Spinal cord (tissue), 10 donors: ENCODE data around the gene PRKAB2. TPM values are rescaled to one million over a fixed set of nuclear protein-coding genes. Genes with fewer than 3 reads are reported as not detected.

Experiments
- DNase-seq, 6 donors: peaks; one replicate each; pipeline versions ENCODE4 v3.0.0 to v3.0.0-alpha.2; 2013 to 2015; ENCODE audit warnings: low spot score in 6 of 6, low read depth in 4 of 6
- H3K27ac ChIP-seq: one replicate; pipeline ENCODE4 v1.5.1; 2013; ENCODE audit warnings: low read depth, low read length, control low read depth
- H3K27me3 ChIP-seq: one replicate; pipeline ENCODE4 v1.6.1; 2013; ENCODE audit warnings: low read length; ENCODE audit not compliant: control insufficient read depth, insufficient read depth
- H3K36me3 ChIP-seq: one replicate; pipeline ENCODE4 v1.6.1; 2013; ENCODE audit warnings: low read length; ENCODE audit not compliant: control insufficient read depth, insufficient read depth
- H3K4me1 ChIP-seq: one replicate; pipeline ENCODE4 v1.6.1; 2013; ENCODE audit warnings: low read length; ENCODE audit not compliant: control insufficient read depth, insufficient read depth
- H3K4me3 ChIP-seq: one replicate; pipeline ENCODE4 v1.5.1; 2013; ENCODE audit warnings: low read depth, low read length, control low read depth
- H3K9me3 ChIP-seq: one replicate; pipeline ENCODE4 v1.6.1; 2013; ENCODE audit warnings: low read length; ENCODE audit not compliant: control insufficient read depth, insufficient read depth
- WGBS: methylation state at CpG from one replicate; pipeline ENCODE4 v1.1.5; 2013; ENCODE audit warnings: missing lambda C conversion rate; ENCODE audit not compliant: insufficient coverage; 5-methylcytosine and 5-hydroxymethylcytosine counted together
- polyA plus RNA-seq, 2 donors: library from polyadenylated mRNA; unstranded; fragments of 120-200 nt; gene quantifications; one replicate each; pipeline ENCODE4 v1.2.1, GENCODE V29; 2013; ENCODE audit not compliant: insufficient read length in 2 of 2
- total RNA-seq, 2 donors: library from RNA; depleted of rRNA in 1 of 2; stranded (reverse); fragments of 120-200 nt in 1 of 2; fragments of >200 nt in 1 of 2; gene quantifications; one replicate each; pipeline versions ENCODE4 v1.2.3 to v1.2.4, GENCODE V29; 2013 to 2014
- donor health status: healthy.

Gene PRKAB2
- total and polyA plus RNA-seq, 4 donors = 22.8 to 33.9 (median 31.6) TPM

DNA sequence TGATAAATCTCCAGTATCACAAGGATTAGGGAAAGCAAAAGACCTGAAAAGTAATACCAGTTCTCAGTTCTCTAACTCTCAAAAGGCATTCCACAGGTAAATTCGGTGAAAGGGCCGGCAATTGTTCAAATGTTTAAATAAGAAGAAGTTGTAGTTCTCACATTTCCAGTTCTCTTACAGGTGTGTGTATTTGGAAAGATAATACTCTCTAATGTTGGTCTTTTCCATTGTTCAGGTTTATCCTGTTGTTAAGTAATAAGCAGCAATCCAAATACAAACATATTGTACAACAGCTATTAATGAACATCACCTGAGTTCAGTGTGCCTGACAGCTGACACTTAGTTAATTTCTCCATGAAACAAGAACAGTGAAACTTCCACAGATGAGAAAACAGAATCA, 13.2 kb upstream of the PRKAB2 start:
- WGBS = no CpG with 5 or more reads among the region's 2 CpGs
- no peak for DNase-seq
- Histone ChIP-seq H3K27ac (no peak overlapping the region), H3K4me3 (no peak overlapping the region), H3K9me3 (no peaks in the 10 kb centered on the region), H3K36me3 (no peaks in the 10 kb centered on the region), H3K4me1 (no peaks in the 10 kb centered on the region), H3K27me3 (no peaks in the 10 kb centered on the region)

DNA sequence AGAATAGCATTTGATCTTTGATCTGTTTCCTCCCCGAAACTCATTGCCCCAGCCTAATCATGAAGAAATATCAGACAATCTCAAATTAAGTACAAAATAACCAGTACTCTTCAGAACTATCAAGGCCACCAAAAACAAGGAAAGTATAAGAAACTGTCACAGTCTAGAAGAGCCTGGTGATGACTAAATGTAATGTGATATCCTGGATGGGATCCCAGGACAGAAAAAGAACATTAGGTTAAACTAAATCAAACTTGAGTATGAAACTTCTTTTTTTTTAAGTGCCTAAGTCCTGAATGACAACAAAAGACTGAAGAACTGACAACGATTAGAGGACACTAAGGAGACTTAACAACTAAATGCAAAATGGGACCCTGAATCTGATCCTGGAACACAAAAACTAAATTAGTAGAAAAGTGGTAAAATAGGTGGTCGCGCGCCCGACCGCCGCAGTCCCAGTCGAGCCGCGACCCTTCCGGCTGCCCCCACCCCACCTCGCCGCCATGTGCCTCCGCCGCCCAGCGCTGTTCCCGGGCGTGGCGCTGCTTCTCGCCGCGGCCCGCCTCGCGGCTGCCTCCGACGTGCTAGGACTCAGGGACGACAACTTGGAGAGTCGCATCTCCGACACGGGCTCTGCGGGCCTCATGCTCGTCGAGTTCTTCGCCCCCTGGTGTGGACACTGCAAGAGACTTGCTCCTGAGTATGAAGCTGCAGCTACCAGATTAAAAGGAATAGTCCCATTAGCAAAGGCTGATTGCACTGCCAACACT, 5.5 kb upstream of the PRKAB2 start:
- Histone ChIP-seq H3K27ac (no peak overlapping the region), H3K36me3 (no peaks in the 10 kb centered on the region), H3K9me3 (peaks cover 2% of the 10 kb centered on the region), H3K4me1 (peaks cover 5% of the 10 kb centered on the region), H3K4me3 (no peak overlapping the region), H3K27me3 (no peaks in the 10 kb centered on the region)
- WGBS = 8% methylated on average over 32 of the region's 36 CpGs
- no peak for DNase-seq

DNA sequence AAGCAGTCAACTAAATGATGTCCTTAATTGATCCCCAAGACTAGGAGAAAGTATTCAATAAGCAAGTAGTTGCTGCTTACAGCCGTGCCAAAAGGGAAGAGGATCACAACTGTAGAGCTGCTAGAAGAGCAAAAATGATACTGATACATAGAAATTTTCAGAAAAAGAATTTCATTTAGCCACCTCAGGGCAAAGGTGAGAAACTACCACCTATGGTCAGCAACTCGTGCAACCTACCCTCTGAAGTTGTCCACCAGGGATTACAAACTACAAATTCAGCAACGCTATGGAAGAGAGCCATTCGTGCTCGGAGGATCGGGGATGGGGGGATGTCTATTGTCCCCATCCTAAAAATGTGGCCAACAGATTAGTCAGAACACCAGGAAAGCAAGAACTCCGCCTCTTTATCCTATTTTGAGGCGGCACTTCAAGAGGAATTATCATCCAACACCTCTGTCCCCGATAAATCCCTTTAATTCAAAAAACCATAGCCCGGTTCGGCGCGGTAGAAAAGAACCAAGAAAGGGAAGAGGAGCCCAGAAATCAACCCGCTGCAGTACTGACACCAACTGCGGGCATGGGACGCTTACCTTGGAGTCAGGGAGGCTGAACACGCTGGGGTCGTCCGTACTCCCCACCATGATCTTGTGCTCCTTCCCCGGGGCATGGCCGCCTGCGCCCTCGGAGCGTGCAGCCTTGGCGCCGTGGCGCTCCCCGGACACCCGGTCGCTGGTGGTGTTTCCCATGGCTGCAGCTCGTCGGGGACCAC, 687 bp downstream of the PRKAB2 start:
- DNase-seq = peak in 4 of 6 donors; percentile 11 to 53 (median 32)
- Histone ChIP-seq H3K27me3 (no peaks in the 10 kb centered on the region), H3K4me1 (peaks cover 16% of the 10 kb centered on the region), H3K36me3 (no peaks in the 10 kb centered on the region), H3K9me3 (peaks cover 2% of the 10 kb centered on the region), H3K4me3 (peak overlapping the region; percentile 95), H3K27ac (peak overlapping the region; percentile 97)
- 0% methylated on average over 26 of the region's 32 CpGs for WGBS

DNA sequence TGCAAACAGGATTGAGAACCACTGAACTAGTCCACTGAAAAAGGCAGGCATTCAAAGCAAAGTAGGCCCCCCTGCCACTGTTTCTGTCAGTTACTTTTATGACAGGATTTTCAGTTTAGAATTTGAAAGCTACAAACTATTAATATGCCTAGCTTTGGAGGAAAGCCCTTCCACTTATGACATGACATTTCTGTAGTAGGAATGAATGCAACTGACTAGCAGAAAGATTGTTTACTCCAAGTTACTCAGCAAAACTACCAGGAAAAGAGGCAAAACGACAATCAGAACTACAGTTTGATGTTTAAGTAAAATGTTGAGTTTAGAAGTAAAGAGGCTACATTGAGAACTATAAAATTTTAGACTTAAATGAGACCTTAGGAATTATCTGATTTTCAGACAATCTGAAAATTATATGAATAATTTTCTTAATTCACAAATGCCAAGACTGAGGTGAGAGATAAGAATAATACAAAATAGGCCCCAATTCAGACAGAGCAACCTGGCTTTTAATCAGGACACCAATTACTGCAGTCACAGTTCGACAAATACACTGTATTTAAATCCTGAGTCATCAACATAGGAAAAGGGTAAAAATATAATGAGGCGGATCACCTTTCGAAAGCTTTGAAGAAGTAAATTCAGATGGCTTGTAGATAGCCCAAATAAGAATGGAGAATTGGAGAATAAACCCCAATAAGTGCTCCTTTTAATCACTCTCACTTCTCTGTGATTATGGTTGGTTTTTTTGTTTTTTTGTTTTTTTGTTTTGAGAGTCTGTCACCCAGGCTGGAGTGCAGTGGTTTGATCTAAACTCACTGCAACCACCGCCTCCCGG, 2.2 kb downstream of the PRKAB2 start:
- peaks cover 16% of the 10 kb centered on the region for H3K4me1 ChIP-seq
- H3K27ac ChIP-seq = no peak overlapping the region
- 75% methylated on average over 2 of the region's 6 CpGs for WGBS
- DNase-seq = no peak
- H3K36me3 ChIP-seq = peaks cover 10% of the 10 kb centered on the region
- H3K4me3 ChIP-seq = peak overlapping the region; percentile 5
- H3K9me3 ChIP-seq = no peaks in the 10 kb centered on the region
- no peaks in the 10 kb centered on the region for H3K27me3 ChIP-seq

DNA sequence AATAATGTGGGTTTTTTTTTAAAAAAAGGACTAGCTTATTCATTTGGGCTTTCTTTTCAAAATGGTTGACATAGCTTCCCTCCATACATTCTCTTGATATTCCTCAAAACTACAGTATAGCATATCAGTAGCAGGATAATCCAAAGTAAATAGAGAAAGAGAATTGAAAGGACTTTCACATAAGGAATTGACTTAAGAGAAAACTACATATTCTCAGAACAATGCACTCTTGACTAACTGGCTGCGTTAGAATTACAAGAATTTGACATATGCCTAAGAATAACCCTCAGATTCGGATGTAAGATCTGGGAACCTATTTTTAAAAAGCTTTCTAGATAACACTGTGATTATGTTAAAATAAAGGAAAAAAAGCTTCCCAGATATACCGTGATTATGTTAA, 3.1 kb downstream of the PRKAB2 start:
- Histone ChIP-seq H3K27ac (no peak overlapping the region), H3K4me1 (peaks cover 16% of the 10 kb centered on the region), H3K27me3 (no peaks in the 10 kb centered on the region), H3K9me3 (no peaks in the 10 kb centered on the region), H3K36me3 (peaks cover 13% of the 10 kb centered on the region), H3K4me3 (no peak overlapping the region)
- WGBS = no CpG with 5 or more reads among the region's 3 CpGs
- no peak for DNase-seq

DNA sequence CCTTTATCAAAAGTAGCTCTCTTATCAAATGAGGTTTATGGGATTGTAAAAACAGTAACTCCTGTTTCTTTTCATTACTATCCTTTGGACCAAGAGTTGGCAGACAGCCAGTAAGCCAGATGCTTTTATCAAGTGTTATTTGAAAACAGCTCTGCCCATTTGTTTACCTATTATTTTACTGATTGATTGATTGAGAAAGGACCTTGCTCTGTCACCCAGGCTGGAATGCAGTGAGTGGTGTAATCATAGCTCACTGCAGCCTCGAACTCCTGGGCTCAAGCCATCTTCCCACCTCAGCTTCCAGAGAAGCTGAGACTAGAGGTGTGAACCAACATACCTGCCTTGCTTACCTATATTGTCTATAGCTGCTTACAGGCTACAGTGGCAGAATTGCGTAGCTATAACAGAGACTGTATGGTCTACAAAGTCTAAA, 3.6 kb downstream of the PRKAB2 start:
- WGBS = 20% methylated on average over 1 of the region's 2 CpGs
- Histone ChIP-seq H3K4me1 (peaks cover 16% of the 10 kb centered on the region), H3K36me3 (peaks cover 13% of the 10 kb centered on the region), H3K9me3 (no peaks in the 10 kb centered on the region), H3K27ac (no peak overlapping the region), H3K27me3 (no peaks in the 10 kb centered on the region), H3K4me3 (no peak overlapping the region)
- peak in 2 of 6 donors; percentile 13 to 14 for DNase-seq

DNA sequence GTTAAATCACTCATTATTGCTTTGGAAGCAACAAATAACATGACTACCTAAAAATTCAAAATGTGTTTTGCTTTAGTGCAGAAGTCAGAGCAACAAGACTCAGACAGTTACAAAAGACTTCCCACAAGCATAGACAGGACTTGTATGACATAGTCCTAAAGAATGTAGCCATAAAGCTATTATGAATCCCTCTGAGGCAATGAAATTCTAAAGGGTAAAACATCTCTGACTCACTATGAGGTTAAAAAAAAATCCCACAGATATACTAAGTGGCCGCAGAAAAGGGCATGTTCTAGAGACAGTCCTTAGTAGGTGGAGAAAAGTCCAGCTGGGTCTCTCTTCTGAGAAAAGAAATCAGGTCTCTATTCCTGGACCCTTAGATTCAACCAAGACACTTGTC, 4.9 kb downstream of the PRKAB2 start:
- Histone ChIP-seq H3K27ac (no peak overlapping the region), H3K27me3 (no peaks in the 10 kb centered on the region), H3K9me3 (no peaks in the 10 kb centered on the region), H3K36me3 (peaks cover 13% of the 10 kb centered on the region), H3K4me1 (peaks cover 11% of the 10 kb centered on the region), H3K4me3 (no peak overlapping the region)
- DNase-seq = no peak
- no CpG with 5 or more reads among the region's 1 CpG for WGBS

DNA sequence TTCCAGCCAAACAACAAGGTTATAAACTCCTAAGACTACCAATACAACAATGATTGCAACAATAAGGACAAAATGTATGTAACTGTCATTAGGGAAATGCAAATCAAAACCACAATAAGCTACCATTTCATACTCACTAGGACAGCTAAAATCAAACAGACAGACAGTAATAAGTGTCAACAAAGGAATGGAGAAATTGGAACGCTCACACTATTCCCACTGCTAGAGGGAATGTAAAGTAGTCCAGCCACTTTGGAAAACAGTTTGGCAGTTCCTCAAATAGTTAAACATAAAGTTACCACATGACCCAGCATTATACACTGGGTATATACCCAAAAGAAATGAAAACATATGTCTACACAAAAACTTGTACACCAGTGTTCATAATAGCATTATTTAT, 9.3 kb downstream of the PRKAB2 start:
- Histone ChIP-seq H3K27me3 (no peaks in the 10 kb centered on the region), H3K4me1 (no peaks in the 10 kb centered on the region), H3K27ac (no peak overlapping the region), H3K36me3 (peaks cover 13% of the 10 kb centered on the region), H3K4me3 (no peak overlapping the region), H3K9me3 (no peaks in the 10 kb centered on the region)
- DNase-seq = no peak
- WGBS = no CpG with 5 or more reads among the region's 1 CpG

DNA sequence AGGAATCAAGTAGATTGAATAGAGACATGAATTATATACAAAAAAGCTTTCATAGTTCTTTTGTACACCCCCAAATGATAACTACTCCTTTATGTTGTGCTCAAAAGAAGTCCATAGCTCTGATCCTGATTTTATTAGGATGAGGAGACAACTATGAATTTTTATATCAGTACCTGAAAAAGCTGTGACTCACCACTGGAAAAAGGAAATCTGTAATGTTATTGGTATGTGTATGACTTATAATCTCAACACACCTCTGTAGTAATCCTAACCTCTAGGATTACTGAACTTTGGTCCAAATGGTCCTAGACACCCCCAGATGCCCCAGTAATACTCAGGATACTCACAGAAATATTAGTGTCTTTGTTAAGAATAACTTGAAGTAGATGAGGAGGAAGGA, 10.2 kb downstream of the PRKAB2 start:
- no peaks in the 10 kb centered on the region for H3K9me3 ChIP-seq
- no peaks in the 10 kb centered on the region for H3K27me3 ChIP-seq
- H3K36me3 ChIP-seq = peaks cover 13% of the 10 kb centered on the region
- no peak overlapping the region for H3K27ac ChIP-seq
- no peak overlapping the region for H3K4me3 ChIP-seq
- no peak for DNase-seq
- no peaks in the 10 kb centered on the region for H3K4me1 ChIP-seq
